Heart left ventricle (tissue), 13 donors: ENCODE results near the gene CSNK1G1.

Experiments
- POLR2A ChIP-seq, 2 donors: fragments of 450-650 bp; IDR thresholded peaks; one replicate each; pipeline ENCODE4 v1.6.1; 2017; ENCODE audit warnings: antibody characterized with exemption in 2 of 2, mild to moderate bottlenecking in 2 of 2, moderate library complexity in 2 of 2
- TF ChIP-seq, protein P1 (sequence below), 12 donors: fragments of 200-600 bp; sonication (generic) in 4 of 12; IDR thresholded peaks; one replicate each; pipeline versions ENCODE4 v1.5.0 to v1.8.0; 2018 to 2022; ENCODE audit warnings: antibody characterized with exemption in 12 of 12, mild to moderate bottlenecking in 5 of 12
- donor health status: ischemic (EF 13 %, LVEDD 7.1; RV severe dilation, severe dysfunction).
- donor health status: DM: no; HTN: yes; CAD: no.
- donor health status: DM: no; HTN: no; CAD: no.
- donor health status: ischemic (EF 25% LVEDD 6.9; RV normal size, moderate dysfunction).
- donor health status: ischemic (EF 25% LVEDD 5.7; RV mildly dilated, moderate dysfunction).
- donor health status: ischemic (EF 35%, LVEDD 5.7; RV mildly dilated, moderate dysfunction).
- donor health status: nonischemic (EF 11% LVEDD 7.7; RV severe dilation, severe dysfunction).
- donor health status: DM: yes; HTN: yes; CAD: no.
- donor health status: PGD.
- donor health status: ischemic (EF 29% LVEDD 5.4; RV normal size, mild dysfunction).
- donor health status: nonischemic (EF 23%, LVEDD 6.1; RV moderate dilation, normal function).

DNA sequence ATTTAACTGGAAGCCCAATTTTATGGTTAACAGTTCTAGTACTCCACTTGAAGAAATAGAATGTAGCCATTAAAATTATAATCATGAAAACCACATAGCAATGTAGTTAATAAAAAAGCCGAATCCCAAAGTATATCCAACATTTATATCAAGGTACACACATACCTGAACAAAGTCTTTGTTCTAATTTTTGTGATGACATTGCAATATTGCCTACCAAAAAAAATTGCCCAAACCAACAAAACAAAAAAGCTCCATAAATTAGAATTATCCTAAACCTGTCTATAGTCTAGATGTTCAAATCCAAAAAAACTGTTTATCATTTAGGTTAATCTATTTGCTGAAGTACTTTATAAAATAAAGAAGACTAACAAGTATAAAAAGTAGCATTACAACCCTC is 70.8 kb downstream of the CSNK1G1 start:
- TF ChIP-seq, protein P1, sequence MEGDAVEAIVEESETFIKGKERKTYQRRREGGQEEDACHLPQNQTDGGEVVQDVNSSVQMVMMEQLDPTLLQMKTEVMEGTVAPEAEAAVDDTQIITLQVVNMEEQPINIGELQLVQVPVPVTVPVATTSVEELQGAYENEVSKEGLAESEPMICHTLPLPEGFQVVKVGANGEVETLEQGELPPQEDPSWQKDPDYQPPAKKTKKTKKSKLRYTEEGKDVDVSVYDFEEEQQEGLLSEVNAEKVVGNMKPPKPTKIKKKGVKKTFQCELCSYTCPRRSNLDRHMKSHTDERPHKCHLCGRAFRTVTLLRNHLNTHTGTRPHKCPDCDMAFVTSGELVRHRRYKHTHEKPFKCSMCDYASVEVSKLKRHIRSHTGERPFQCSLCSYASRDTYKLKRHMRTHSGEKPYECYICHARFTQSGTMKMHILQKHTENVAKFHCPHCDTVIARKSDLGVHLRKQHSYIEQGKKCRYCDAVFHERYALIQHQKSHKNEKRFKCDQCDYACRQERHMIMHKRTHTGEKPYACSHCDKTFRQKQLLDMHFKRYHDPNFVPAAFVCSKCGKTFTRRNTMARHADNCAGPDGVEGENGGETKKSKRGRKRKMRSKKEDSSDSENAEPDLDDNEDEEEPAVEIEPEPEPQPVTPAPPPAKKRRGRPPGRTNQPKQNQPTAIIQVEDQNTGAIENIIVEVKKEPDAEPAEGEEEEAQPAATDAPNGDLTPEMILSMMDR (IDR thresholded peaks at IDR 0.05) = no peak
- no peak for TF ChIP-seq POLR2A (IDR thresholded peaks at IDR 0.05)
